Activated CD8-positive, alpha-beta T cell treated with anti-CD3 and anti-CD28 coated beads for 36 hours (primary cell): ENCODE results near the gene SNRPA. TPM values are rescaled to one million over a fixed set of nuclear protein-coding genes. Genes with fewer than 3 reads are reported as not detected.
A peak's percentile ranks its signal among the peaks of the same experiment; 100 is the strongest.

Experiments used
- ATAC-seq: fragments of 200-7000 bp; cut with Tn5 transposase; one replicate; pipeline ENCODE4 v1.10.0; 2021; ENCODE audit warnings: mild to moderate bottlenecking, moderate library complexity
- CTCF ChIA-PET: fragments of 350-600 bp; sonication (Branson Sonifier 250); formaldehyde crosslinking; loops from one replicate; lab custom pipeline; 2021; ENCODE audit warnings: antibody characterized with exemption; lab: Charles Lee
- POLR2A ChIA-PET: fragments of 350-600 bp; sonication (Branson Sonifier 250); formaldehyde crosslinking; loops from one replicate; lab custom pipeline; 2021; ENCODE audit warnings: antibody characterized with exemption; lab: Charles Lee
- DNase-seq: peaks from one replicate; pipeline ENCODE4 v3.0.0-alpha.2; 2020
- H3K27ac Mint-ChIP-seq: one replicate; pipeline ENCODE4 v1.8.0; 2021; ENCODE audit warnings: mild to moderate bottlenecking, mixed read lengths
- H3K27me3 Mint-ChIP-seq: one replicate; pipeline ENCODE4 v1.8.0; 2021; ENCODE audit warnings: mixed read lengths
- H3K36me3 Mint-ChIP-seq: one replicate; pipeline ENCODE4 v1.8.0; 2021; ENCODE audit warnings: low read depth, mixed read lengths
- H3K4me1 Mint-ChIP-seq: one replicate; pipeline ENCODE4 v1.8.0; 2021; ENCODE audit warnings: low read depth, mixed read lengths
- H3K4me3 Mint-ChIP-seq: one replicate; pipeline ENCODE4 v1.8.0; 2021; ENCODE audit warnings: mild to moderate bottlenecking, moderate library complexity, mixed read lengths
- H3K9me3 Mint-ChIP-seq: one replicate; pipeline ENCODE4 v1.8.0; 2021; ENCODE audit warnings: mixed read lengths
- intact Hi-C: fragments of 100-400 bp; cut with micrococcal nuclease; formaldehyde crosslinking; loops from one replicate; pipeline ENCODE4 v1.10.0; 2022
- total RNA-seq, 2 experiments: library from RNA; stranded (reverse); gene quantifications; one replicate each; pipeline ENCODE4 v1.2.3, GENCODE V29; 2021
- TF ChIP-seq, protein P1 (sequence below): fragments of 200-600 bp; IDR thresholded peaks from one replicate; pipeline ENCODE4 v1.8.0; 2022; ENCODE audit warnings: antibody characterized with exemption, mild to moderate bottlenecking

Gene SNRPA
- total RNA-seq, 2 experiments from 2014 or later, result 260 to 281 TPM

DNA sequence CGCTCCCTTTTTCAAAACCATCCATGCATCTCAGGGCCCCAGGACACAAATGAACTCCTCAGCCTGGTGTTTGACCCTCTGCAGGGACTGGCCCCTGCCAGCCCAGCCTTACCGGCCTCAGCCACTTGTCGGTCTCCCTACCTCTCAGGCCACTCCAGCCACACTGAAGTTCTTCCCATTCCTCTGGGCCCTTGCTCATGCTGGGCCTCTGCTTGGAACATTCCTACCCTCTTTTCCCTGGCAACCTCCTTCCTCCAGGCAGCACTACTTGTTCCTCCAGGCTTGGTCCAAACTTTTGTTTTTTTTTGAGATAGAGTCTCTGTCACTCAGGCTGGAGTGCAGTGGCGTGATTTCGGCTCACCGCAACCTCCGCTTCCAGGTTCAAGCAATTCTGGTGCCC lies 40.3 kb downstream of the SNRPA start:
- no peak for DNase-seq
- Mint-ChIP-seq H3K27ac (peak overlapping the region; percentile 68), H3K4me1 (peaks cover 28% of the 10 kb centered on the region), H3K27me3 (no peaks in the 10 kb centered on the region), H3K9me3 (no peaks in the 10 kb centered on the region), H3K4me3 (no peak overlapping the region), H3K36me3 (peaks cover 19% of the 10 kb centered on the region)
- intact Hi-C loops, result no loop called here
- ATAC-seq, result no peak
- TF ChIP-seq, protein P1, sequence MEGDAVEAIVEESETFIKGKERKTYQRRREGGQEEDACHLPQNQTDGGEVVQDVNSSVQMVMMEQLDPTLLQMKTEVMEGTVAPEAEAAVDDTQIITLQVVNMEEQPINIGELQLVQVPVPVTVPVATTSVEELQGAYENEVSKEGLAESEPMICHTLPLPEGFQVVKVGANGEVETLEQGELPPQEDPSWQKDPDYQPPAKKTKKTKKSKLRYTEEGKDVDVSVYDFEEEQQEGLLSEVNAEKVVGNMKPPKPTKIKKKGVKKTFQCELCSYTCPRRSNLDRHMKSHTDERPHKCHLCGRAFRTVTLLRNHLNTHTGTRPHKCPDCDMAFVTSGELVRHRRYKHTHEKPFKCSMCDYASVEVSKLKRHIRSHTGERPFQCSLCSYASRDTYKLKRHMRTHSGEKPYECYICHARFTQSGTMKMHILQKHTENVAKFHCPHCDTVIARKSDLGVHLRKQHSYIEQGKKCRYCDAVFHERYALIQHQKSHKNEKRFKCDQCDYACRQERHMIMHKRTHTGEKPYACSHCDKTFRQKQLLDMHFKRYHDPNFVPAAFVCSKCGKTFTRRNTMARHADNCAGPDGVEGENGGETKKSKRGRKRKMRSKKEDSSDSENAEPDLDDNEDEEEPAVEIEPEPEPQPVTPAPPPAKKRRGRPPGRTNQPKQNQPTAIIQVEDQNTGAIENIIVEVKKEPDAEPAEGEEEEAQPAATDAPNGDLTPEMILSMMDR, result no peak
- ChIA-PET POLR2A (interaction anchor here (2.5 kb wide), 1 partner anchor 14 kb away, joined by 15 read pairs; the partner anchor contains the start of gene RAB4B), CTCF (interaction anchor here (1.6 to 1.7 kb wide), 2 partner anchors 12 to 14 kb away, joined by 4 to 5 read pairs; no protein-coding TSS in a partner anchor)

GRCh38 chr19:40791996-40792395 lies 41.0 kb downstream of the SNRPA start:
- DNase-seq, result no peak
- Mint-ChIP-seq H3K4me1 (peaks cover 31% of the 10 kb centered on the region), H3K36me3 (peaks cover 17% of the 10 kb centered on the region), H3K27me3 (no peaks in the 10 kb centered on the region), H3K9me3 (no peaks in the 10 kb centered on the region), H3K4me3 (no peak overlapping the region), H3K27ac (peak overlapping the region; percentile 85)
- ChIA-PET CTCF (interaction anchor here (1.5 to 2.2 kb wide), 4 partner anchors 13 to 25 kb away, joined by 4 to 7 read pairs (median 4); no protein-coding TSS in a partner anchor), POLR2A (interaction anchor here (1.0 to 2.5 kb wide), 2 partner anchors 14 to 40 kb away, joined by 3 to 15 read pairs; partner anchors contain the start of gene RAB4B)
- peak; percentile 8 for ATAC-seq
- intact Hi-C loops, result loop anchor here (2.0 kb wide), 1 partner anchor 13 kb away; the partner anchor contains the start of gene RAB4B
- TF ChIP-seq, protein P1, result no peak

DNA sequence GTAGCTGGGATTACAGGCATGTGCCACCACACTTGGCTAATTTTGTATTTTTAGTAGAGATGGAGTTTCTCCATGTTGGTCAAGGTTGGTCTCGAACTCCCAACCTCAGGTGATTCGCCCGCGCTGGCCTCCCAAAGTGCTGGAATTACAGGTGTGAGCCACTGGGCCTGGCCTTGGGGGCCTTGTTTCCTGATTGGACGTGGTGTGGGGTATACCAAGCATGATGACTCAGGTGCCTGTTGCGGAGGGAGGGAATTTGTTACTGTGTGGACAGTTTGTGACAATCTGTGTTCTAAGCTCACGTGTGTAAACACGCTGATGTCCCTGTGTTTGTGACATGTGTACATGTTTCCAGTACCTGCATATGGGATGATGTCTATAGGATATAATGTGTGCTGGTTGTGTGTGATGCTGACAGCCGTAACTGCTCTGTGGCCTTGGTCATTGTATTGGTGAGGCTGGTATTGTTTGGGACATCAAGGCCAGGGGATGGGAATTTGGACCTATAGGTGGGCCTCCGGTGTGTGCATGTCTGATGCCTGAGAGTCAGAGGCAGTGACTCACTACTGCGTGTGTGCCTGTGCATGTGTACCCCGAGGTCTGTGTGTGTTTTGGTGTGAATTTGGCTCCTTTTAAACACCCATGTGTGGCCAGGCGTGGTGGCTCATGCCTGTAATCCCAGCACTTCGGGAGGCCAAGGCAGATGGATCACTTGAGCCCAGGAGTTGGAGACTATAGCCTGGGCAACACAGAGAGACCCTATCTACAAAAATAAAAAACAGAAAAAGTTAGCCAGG lies 46.4 kb downstream of the SNRPA start:
- peak overlapping the region; percentile 97 for H3K27ac Mint-ChIP-seq
- no peak for DNase-seq
- intact Hi-C loops, result no loop called here
- ChIA-PET POLR2A (interaction anchor here (0.6 to 3.2 kb wide), 5 partner anchors 11 to 134 kb away, joined by 3 to 15 read pairs (median 3); partner anchors contain the start of gene RAB4B), CTCF (interaction anchor here (0.9 to 2.8 kb wide), 3 partner anchors 9 to 19 kb away, joined by 5 to 15 read pairs (median 13); partner anchors contain the start of gene RAB4B)
- no peak for ATAC-seq
- no peaks in the 10 kb centered on the region for H3K9me3 Mint-ChIP-seq
- H3K27me3 Mint-ChIP-seq, result no peaks in the 10 kb centered on the region
- TF ChIP-seq, protein P1, result no peak
- peaks cover 34% of the 10 kb centered on the region for H3K36me3 Mint-ChIP-seq
- H3K4me3 Mint-ChIP-seq, result peak overlapping the region; percentile 95
- H3K4me1 Mint-ChIP-seq, result peaks cover 49% of the 10 kb centered on the region

GRCh38 chr19:40797963-40798682 lies 47.1 kb downstream of the SNRPA start:
- intact Hi-C loops, result no loop called here
- TF ChIP-seq, protein P1, result no peak
- POLR2A ChIA-PET, result interaction anchor here (0.5 to 3.2 kb wide), 8 partner anchors 11 to 135 kb away, joined by 3 to 15 read pairs (median 4); partner anchors contain the start of gene RAB4B
- H3K4me3 Mint-ChIP-seq, result peak overlapping the region; percentile 95
- ATAC-seq (peak; percentile 35), DNase-seq (peak; percentile 82)
- peak overlapping the region; percentile 97 for H3K27ac Mint-ChIP-seq
- H3K27me3 Mint-ChIP-seq, result no peaks in the 10 kb centered on the region
- H3K9me3 Mint-ChIP-seq, result no peaks in the 10 kb centered on the region
- peaks cover 49% of the 10 kb centered on the region for H3K4me1 Mint-ChIP-seq
- H3K36me3 Mint-ChIP-seq, result peaks cover 37% of the 10 kb centered on the region
- CTCF ChIA-PET, result interaction anchor here (0.7 to 2.3 kb wide), 7 partner anchors 9 to 135 kb away, joined by 3 to 15 read pairs (median 5); partner anchors contain the start of genes COQ8B, ITPKC and RAB4B
